GM12865 (cell line): Measurements from ENCODE around the gene HNRNPL.
A peak's percentile ranks its signal among the peaks of the same experiment; 100 is the strongest.
"Not testable (repeated sequence)": the region's sequence is repeated elsewhere in the genome, so short reads cannot be mapped to it uniquely, and the experiment has no call there.

Experiments used
- DNase-seq: peaks from one replicate; pipeline ENCODE4 v3.0.0; 2010; ENCODE audit warnings: low read depth
- H3K4me3 ChIP-seq: 2 replicates; pipeline ENCODE4 v1.5.1; 2011; ENCODE audit warnings: mild to moderate bottlenecking, low read depth, low read length, control low read depth
- TF ChIP-seq, protein P1 (sequence below): IDR thresholded peaks from 2 replicates; pipeline ENCODE4 v1.5.1; 2011; ENCODE audit warnings: low read length, control low read depth, low read depth, inconsistent platforms; ENCODE audit not compliant: insufficient read depth; ENCODE audit errors: missing control alignments

HNRNPL gene

DNA sequence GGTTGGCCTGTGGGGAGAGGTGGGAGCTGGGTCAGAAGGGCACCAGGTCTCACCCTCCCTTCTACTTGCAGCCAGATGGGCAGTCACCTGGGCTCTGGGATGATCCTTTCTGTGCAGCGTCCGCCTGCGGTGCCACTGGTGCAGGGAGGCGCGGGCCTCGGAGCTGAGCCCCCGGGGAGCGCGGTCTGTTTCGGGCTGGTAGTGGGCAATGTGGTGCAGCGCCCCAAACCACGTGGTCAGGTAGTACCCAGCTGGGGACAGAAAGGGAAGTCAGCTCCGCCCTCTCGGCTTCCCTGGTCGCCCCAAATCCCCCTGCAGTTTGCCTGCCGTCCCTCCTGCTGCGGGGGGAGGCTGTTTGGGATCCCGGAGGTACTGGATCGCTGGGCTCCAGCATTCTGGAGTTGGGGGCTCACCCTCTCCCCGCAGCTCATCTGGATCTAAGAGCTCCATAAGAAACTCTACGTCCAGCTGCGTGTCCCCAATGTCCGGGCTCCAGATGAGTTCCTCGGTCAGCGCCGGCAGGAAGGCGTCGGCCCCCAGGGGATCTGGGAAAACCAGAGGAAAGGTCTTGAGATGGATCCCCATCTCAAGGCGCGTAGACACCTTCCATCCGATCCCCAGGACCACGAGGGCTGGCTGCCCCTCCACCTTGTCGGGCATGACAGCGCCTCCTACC, 19.5 kb upstream of the HNRNPL start:
- TF ChIP-seq, protein P1, sequence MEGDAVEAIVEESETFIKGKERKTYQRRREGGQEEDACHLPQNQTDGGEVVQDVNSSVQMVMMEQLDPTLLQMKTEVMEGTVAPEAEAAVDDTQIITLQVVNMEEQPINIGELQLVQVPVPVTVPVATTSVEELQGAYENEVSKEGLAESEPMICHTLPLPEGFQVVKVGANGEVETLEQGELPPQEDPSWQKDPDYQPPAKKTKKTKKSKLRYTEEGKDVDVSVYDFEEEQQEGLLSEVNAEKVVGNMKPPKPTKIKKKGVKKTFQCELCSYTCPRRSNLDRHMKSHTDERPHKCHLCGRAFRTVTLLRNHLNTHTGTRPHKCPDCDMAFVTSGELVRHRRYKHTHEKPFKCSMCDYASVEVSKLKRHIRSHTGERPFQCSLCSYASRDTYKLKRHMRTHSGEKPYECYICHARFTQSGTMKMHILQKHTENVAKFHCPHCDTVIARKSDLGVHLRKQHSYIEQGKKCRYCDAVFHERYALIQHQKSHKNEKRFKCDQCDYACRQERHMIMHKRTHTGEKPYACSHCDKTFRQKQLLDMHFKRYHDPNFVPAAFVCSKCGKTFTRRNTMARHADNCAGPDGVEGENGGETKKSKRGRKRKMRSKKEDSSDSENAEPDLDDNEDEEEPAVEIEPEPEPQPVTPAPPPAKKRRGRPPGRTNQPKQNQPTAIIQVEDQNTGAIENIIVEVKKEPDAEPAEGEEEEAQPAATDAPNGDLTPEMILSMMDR, result no peak
- no peak for DNase-seq
- H3K4me3 ChIP-seq, result peak overlapping the region; percentile 51

DNA sequence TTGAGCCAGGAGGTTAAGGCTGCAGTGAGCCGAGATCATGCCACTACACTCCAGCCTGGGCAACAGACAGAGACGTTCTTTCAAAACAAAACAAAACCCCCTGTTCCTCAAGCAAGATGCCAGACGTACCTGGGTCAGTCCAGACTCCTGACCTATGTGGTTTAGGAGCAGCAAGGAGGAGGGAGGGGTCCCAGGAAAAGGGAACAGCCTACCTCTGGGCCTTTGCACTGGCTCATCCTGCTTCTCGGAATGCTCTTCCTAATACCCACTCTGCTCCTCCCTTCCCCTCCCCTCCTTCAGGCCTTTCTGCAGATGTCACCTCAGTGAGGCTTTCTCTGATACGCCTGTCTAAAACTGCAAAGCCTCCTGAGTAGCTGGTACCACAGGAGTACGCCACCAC, 18.8 kb upstream of the HNRNPL start:
- no peak overlapping the region for H3K4me3 ChIP-seq
- TF ChIP-seq, protein P1, result no peak
- no peak for DNase-seq

DNA sequence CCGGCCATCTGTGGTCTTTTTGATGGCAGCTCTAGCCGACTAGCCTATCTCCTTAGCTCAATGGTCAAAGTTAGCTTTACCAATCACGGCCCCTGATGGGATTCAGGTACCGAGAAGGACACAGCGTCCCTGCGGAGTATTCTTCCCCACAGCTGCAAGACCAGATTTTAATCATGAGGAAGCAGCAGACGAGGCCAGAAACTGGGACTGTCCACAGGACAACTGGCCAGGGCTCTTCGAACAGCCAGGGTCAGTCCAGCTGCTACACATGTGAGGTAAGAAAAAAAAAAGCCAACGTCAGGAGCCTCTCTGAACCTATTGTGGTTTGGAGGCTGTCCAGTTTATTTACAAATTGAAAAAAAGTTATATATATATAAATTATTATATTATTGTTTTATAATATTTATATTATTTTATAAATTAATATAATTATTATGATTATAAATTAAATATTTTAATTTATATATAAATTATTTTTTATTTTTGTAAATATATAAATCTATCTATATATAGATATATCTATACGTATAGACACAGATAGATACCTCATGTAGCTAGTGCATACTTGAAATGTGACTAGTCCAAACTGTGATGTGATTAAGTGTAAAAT, 17.5 kb upstream of the HNRNPL start:
- no peak for DNase-seq
- H3K4me3 ChIP-seq, result no peak overlapping the region
- TF ChIP-seq, protein P1, result no peak

DNA sequence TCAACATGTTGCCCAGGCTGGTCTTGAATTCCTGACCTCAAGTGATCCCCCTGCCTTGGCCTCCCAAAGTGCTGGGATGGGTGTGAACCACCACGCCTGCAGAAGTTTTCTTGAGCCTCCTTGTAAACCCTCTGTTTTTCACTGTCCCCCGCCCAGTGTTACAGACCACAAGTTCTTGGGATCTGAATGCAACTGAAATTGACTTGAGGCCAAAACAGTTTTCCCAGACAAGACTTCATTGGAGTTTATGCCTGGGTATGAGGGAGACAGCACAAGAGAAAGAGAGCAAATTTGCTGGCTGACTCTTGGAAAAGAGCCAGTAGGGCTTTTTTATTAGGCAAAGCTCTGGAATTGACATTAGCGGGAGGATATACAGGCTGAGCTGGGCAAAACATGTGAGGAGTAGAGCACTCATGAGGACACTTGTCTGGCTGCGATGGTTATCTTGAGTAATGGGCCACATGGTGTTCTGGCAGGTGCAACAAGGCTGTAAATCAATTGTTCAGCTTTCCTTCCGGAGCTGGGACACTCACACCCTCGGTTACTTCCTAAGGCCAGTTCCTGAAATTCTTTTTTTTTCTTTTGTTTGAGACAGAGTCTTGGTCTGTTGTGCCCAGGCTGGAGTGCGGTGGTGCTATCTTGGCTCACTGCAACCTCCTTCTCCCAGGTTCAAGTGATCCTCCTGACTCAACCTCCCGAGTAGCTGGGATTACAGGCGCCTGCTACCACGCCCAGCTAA, 12.7 kb upstream of the HNRNPL start:
- TF ChIP-seq, protein P1, result no peak
- no peak for DNase-seq
- no peak overlapping the region for H3K4me3 ChIP-seq

DNA sequence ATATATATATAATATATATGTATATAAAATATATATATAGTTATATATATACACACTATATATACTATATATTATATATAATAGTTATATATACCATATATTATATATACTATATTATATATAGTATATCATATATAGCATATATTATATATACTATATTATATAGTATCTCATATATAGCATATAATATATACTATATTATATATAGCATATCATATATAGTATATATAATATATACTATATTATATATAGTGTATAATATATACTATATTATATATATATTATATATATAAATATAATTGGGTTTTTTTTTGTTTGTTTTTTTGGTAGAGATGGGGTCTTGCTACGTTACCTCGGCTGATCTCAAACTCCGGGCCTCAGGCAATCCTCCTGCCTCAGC, 11.6 kb upstream of the HNRNPL start:
- TF ChIP-seq, protein P1, result no peak
- H3K4me3 ChIP-seq, result no peak overlapping the region
- DNase-seq, result no peak

DNA sequence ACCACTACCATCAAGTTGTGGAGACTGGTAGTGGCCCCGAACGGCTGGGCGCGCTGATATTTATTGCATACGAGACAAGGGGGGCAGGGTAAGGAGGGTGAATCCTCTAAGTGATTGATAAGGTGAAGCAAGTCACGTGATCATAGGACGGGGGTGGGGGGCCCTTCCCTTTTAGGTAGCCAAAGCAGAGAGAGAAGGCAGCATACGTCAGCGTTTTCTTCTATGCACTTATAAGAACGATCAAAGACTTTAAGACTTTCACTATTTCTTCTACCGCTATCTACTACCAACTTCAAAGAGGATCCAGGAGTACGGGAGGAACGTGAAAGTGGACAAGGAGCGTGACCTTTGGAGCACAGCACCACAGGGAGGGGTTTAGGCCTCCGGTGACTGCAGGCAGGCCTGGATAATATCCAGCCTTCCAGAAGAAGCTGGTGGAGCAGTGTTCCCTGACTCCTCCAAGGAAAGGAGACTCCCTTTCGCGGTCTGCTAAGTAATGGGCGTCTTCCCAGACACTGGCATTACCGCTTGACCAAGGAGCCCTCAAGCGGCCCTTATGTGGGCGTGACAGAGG, 9.9 kb upstream of the HNRNPL start:
- DNase-seq, H3K4me3 ChIP-seq: not testable (repeated sequence)

DNA sequence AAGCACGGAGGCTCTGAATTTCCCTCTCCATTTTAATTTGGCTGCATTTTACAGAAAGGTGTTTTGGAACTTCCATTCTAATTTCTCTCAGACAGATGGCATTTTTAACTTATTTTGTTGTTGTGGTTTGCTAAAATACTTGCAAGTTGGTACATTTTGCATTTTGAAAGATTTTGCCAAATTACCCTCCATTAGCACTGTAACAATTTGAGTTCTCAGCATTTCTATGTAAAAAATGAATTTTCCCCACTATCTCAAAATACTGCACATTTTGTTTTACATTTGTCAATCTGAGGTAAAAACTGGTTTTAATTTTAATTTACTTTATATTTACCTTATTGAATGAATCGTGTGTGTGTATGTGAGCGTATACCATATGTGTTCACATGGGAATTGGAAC, 7.0 kb upstream of the HNRNPL start:
- no peak for DNase-seq
- H3K4me3 ChIP-seq, result no peak overlapping the region
- TF ChIP-seq, protein P1, result no peak

DNA sequence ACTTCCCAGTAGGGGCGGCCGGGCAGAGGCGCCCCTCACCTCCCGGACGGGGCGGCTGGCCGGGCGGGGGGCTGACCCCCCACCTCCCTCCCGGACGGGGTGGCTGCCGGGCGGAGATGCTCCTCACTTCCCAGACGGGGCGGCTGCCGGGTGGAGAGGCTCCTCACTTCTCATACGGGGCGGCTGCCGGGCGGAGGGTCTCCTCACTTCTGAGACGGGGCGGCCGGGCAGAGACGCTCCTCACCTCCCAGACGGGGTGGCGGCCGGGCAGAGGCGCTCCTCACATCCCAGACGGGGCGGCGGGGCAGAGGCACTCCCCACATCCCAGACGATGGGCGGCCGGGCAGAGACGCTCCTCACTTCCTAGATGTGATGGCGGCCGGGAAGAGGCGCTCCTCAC, 6.0 kb upstream of the HNRNPL start:
- not testable (repeated sequence) for H3K4me3 ChIP-seq, DNase-seq

DNA sequence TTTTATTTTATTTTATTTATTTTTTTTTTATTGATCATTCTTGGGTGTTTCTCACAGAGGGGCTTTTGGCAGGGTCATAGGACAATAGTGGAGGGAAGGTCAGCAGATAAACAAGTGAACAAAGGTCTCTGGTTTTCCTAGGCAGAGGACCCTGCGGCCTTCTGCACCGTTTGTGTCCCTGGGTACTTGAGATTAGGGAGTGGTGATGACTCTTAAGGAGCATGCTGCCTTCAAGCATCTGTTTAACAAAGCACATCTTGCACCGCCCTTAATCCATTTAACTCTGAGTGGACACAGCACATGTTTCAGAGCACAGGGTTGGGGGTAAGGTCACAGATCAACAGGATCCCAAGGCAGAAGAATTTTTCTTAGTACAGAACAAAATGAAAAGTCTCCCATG, 5.2 kb upstream of the HNRNPL start:
- DNase-seq, H3K4me3 ChIP-seq: not testable (repeated sequence)
